Thymus (tissue), 11 donors: ENCODE data around the gene HOXA7. TPM values are rescaled to one million over a fixed set of nuclear protein-coding genes. Genes with fewer than 3 reads are reported as not detected.
A peak's percentile ranks its signal among the peaks of the same experiment; 100 is the strongest.

Experiments
- DNase-seq, 9 donors: peaks; one replicate each; pipeline ENCODE4 v3.0.0-alpha.2; 2013; ENCODE audit warnings: low spot score in 9 of 9, low read depth in 6 of 9, missing footprints in 1 of 9
- H3K27ac ChIP-seq, 2 donors: one replicate each; pipeline ENCODE4 v1.5.1; 2013; ENCODE audit warnings: control low read depth in 1 of 2, low read depth in 1 of 2, low read length in 1 of 2, mild to moderate bottlenecking in 1 of 2, moderate library complexity in 1 of 2
- H3K27me3 ChIP-seq, 2 donors: one replicate each; pipeline ENCODE4 v1.5.1; 2013; ENCODE audit warnings: low read length in 1 of 2; ENCODE audit not compliant: control insufficient read depth in 2 of 2, insufficient read depth in 1 of 2
- H3K36me3 ChIP-seq, 2 donors: one replicate each; pipeline ENCODE4 v1.5.1; 2013; ENCODE audit warnings: low read length in 1 of 2, mild to moderate bottlenecking in 1 of 2, moderate library complexity in 1 of 2; ENCODE audit not compliant: control insufficient read depth in 2 of 2, insufficient read depth in 2 of 2
- H3K4me1 ChIP-seq, 2 donors: one replicate each; pipeline ENCODE4 v1.5.1; 2013; ENCODE audit warnings: low read length in 2 of 2; ENCODE audit not compliant: control insufficient read depth in 2 of 2, insufficient read depth in 2 of 2
- H3K4me3 ChIP-seq, 2 donors: one replicate each; pipeline ENCODE4 v1.5.1; 2013; ENCODE audit warnings: low read length in 2 of 2, control low read depth in 1 of 2, mild to moderate bottlenecking in 1 of 2
- H3K9me3 ChIP-seq, 2 donors: one replicate each; pipeline ENCODE4 v1.5.1; 2013; ENCODE audit warnings: low read length in 1 of 2, mild to moderate bottlenecking in 1 of 2; ENCODE audit not compliant: control insufficient read depth in 2 of 2, insufficient read depth in 1 of 2
- WGBS: extraction: QIAGEN DNeasy Blood & Tissue Kit; methylation state at CpG from one replicate; pipeline ENCODE4 v1.1.7; 2013; 5-methylcytosine and 5-hydroxymethylcytosine counted together
- polyA plus RNA-seq: library from polyadenylated mRNA; stranded (reverse); fragments of 200-250 nt; gene quantifications from one replicate; pipeline ENCODE4 v1.2.3, GENCODE V29; 2013
- total RNA-seq: library from RNA; stranded (reverse); fragments of 120-200 nt; gene quantifications from one replicate; pipeline ENCODE4 v1.2.4, GENCODE V29; 2013
- donor health status: healthy.

Gene HOXA7
- total and polyA plus RNA-seq, 2 donors, result 0.41 to 0.57 TPM

DNA sequence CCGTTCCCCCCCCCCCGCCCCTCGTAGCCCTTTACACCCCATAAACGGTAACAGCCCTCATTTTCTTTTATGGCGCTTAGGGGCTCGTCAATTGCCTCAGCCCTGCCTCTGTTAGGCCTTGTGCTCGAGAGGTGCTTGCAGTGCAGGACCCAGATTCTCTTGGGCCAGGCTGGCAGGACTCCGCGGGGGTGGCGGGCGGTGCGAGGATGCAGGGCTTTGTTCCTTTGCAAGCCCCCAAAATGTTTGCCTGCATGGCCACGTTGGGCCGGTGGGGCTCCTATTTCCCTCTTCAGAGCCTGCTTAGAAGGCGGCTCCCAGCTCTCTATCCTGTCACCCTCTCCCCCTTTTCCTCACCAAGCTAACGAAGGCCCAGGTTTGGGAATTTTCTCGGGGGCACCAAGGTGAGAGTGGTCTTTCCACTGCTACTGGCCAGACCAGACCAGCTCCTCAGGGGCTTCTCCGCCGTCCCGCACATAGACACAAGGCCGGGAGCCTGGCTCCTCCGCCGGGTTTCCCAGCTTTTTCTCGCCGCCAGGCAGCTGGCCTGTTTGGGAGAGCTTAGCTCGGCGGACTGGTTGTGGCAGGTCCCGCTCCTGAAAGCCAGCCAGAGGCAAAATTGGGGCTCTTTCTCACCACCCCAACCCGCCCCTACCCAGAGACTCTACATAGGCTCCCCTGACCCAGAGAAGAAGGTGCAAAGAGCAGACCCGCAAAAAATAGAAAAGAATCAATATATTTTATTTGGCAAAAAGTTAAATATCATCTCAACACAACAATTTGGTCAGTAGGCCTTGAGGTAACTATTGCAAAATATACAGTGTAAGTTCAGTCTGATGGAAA, 5.5 kb upstream of the HOXA7 start:
- H3K27ac ChIP-seq, result no peak overlapping the region
- H3K27me3 ChIP-seq, result peaks cover 88 to 100% of the 10 kb centered on the region in 2 donors
- H3K36me3 ChIP-seq, result peaks cover 0 to 3% of the 10 kb centered on the region in 2 donors
- H3K4me3 ChIP-seq, result no peak overlapping the region
- WGBS, result 46% methylated on average over 30 of the region's 30 CpGs
- H3K4me1 ChIP-seq, result peaks cover 35 to 60% of the 10 kb centered on the region in 2 donors
- no peak for DNase-seq
- H3K9me3 ChIP-seq, result peaks cover 3 to 29% of the 10 kb centered on the region in 2 donors

DNA sequence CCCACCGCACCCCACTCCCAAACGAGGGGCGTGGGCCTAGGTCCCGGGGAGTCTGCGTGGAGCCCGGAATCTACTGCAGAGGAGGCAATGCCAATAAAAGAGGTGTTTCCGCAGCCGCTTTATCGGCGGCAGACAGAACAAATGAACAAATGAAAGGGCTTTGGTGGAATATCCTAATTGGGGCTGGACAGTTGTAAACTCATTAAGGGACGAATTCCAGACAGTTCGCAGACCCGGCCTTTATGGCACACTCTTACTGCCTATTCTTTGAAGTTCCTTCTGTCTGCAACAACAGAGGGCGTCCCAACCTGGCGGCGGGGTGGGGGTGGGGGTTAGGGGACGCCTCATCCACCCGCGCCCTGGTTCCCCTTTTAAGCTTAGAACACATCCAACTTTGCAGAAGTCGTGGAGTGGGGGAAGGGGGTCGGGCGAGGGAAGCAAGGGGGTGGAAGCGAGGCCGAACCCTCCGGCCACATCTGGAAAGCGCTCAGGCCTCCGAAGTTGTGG, 4.8 kb upstream of the HOXA7 start:
- Histone ChIP-seq H3K9me3 (peaks cover 3 to 24% of the 10 kb centered on the region in 2 donors), H3K4me3 (peak overlapping the region; percentile 56 to 73), H3K27ac (no peak overlapping the region), H3K4me1 (peaks cover 31 to 59% of the 10 kb centered on the region in 2 donors), H3K36me3 (peaks cover 0 to 3% of the 10 kb centered on the region in 2 donors), H3K27me3 (peaks cover 88 to 100% of the 10 kb centered on the region in 2 donors)
- DNase-seq, result no peak
- whole genome bisulfite sequencing, result 2% methylated on average over 27 of the region's 27 CpGs

DNA sequence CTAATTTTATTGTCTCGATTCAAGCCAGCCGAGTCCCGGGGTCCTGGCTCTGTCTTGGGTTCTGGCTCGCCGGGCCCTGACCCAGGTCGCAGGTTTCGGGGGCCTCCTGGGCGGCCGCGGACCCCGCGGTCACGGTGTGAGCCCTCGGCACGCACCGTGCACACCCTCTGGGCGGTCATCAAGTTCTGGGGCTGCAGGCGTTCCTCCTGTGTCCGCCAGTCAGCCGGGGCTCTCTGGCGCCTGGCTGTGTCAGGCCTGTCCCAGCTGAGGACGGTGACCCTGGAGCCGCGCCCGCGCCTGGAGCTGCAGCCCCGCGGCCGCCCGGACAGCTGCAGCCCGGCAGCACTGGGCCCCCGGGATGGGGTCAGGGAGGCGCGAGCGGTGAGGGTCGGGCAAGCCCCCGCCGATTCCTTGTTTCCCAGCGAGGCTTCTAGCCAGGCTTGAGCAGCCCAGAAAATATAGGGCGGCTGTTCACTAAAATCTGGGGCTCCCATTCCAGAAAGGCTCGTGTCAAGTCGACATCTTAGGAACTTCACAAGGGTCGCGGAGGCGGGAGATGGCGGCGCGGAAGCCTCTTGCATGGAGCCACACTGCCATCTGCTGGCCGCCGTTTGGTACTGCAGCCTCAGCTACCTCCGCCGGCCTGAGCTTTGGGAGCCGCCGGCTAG, 4.2 kb upstream of the HOXA7 start:
- under 1% methylated on average over 54 of the region's 54 CpGs for WGBS
- peak overlapping the region; percentile 56 to 73 for H3K4me3 ChIP-seq
- H3K27ac ChIP-seq, result no peak overlapping the region
- H3K9me3 ChIP-seq, result peaks cover 3 to 24% of the 10 kb centered on the region in 2 donors
- peak; percentile 63 to 91 (median 82) for DNase-seq
- H3K27me3 ChIP-seq, result peaks cover 88 to 100% of the 10 kb centered on the region in 2 donors
- H3K4me1 ChIP-seq, result peaks cover 27 to 59% of the 10 kb centered on the region in 2 donors
- peaks cover 0 to 3% of the 10 kb centered on the region in 2 donors for H3K36me3 ChIP-seq

DNA sequence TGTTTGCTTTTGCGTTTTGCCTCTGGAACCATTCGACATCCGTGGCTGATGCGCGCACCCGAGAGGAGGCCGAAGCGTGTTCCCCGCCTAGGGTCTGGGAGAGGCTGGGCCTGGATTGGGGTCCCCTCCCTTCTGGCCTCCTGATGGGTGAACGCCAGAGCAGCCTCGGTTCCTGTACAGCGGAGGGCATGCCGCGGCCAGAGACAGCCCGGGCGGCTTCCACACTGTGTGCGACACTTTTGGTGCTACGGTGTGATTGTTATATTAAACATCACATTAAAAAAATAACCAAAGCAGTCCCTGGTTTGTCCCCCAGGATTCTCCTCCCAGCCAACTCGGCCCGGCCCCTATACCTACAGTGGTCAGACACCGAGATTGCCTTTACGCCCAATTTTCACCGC, 3.7 kb upstream of the HOXA7 start:
- H3K4me1 ChIP-seq, result peaks cover 27 to 60% of the 10 kb centered on the region in 2 donors
- DNase-seq, result peak in 1 of 9 donors; percentile 53
- peak overlapping the region; percentile 56 to 73 for H3K4me3 ChIP-seq
- peaks cover 91 to 100% of the 10 kb centered on the region in 2 donors for H3K27me3 ChIP-seq
- WGBS, result 7% methylated on average over 23 of the region's 23 CpGs
- H3K9me3 ChIP-seq, result peaks cover 3 to 25% of the 10 kb centered on the region in 2 donors
- peaks cover 0 to 3% of the 10 kb centered on the region in 2 donors for H3K36me3 ChIP-seq
- H3K27ac ChIP-seq, result no peak overlapping the region

DNA sequence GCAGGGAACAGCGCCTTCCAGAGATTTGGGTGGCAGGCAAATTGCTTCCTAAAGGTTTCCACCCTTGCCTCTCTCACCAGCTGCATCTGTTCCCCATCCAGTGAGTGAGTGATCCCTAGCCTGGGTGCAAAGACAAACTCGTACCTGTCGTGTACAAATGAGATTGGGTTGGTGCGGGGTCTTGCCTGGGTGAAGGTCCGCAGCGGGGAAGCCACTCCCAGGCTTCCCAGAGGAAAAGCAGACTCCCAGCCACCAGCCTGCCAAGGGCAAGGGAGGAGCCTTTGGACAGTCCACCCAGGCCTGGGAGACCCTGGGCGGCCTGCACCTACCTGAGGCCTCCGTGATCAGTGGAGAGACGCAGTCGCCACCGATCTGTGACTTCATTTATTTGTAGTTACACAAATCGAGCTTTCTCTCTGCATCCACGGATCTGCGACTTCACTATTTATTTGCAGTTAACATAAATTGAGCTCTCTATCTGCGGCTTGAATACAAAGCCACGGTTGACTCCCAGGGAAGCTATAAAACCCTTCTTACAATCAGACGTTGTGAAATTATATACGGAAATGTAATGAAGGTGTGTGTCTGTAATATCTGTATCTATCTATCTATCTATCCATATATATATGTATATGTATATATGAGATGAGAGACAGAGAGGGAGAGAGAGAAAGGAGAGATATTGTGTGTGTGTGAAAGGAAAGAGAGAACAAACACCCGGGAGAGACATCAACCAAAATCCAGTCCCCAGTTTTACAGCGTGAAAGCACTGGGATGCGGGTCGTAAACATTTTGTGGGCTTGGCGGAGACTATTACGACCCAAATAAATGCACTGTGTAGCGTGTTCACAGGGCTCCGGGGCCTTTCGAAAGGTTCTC, 3.0 kb upstream of the HOXA7 start:
- 47% methylated on average over 27 of the region's 27 CpGs for WGBS
- Histone ChIP-seq H3K36me3 (peaks cover 0 to 3% of the 10 kb centered on the region in 2 donors), H3K4me1 (peaks cover 24 to 60% of the 10 kb centered on the region in 2 donors), H3K27ac (no peak overlapping the region), H3K4me3 (peak overlapping the region in 1 of 2 donors; percentile 73), H3K27me3 (peaks cover 90 to 100% of the 10 kb centered on the region in 2 donors), H3K9me3 (peaks cover 3 to 30% of the 10 kb centered on the region in 2 donors)
- no peak for DNase-seq

DNA sequence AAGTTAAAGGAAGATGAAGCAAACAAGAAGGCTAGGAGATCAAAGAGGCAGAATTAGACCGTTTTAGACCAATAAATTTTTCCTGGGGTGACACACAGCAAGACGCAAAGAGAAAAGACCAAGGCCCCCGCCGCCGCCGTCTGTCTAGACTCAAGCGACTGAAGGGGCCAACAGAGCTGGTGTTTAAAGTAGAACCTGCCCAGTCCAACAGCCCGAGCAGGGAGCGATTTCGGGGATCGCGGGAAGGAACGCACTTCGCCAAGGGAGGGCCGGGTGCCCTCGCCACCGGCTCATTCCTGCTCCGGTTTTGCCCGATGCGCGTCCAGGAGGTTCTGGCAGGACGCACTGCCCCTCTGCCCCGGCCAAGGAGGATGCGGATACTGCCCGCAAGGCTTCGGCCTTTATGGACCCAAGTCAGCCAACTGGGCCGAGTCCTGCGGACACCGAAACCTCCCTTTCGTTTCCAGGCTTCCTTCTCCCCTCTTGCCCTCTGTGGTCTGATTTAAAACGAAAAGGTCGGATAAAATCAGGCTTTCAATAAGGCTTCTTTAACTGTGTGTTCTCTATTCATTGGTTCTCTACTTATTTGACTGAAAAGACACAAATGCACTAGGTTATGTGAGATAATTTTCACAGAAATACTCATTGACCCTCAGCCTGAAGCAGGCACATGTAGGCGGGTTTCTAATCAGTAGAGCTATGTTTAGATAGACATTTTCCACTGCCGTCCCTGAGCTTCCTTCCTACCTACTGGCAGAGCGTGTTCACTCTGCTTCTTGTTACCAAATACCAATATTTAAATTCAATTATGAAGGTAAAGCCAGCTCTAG, 2.2 kb upstream of the HOXA7 start:
- Histone ChIP-seq H3K9me3 (peaks cover 3 to 25% of the 10 kb centered on the region in 2 donors), H3K36me3 (peaks cover 0 to 3% of the 10 kb centered on the region in 2 donors), H3K27ac (peak overlapping the region in 1 of 2 donors; percentile 8), H3K27me3 (peaks cover 93 to 100% of the 10 kb centered on the region in 2 donors), H3K4me3 (no peak overlapping the region), H3K4me1 (peaks cover 26 to 54% of the 10 kb centered on the region in 2 donors)
- WGBS, result 24% methylated on average over 35 of the region's 35 CpGs
- DNase-seq, result no peak

DNA sequence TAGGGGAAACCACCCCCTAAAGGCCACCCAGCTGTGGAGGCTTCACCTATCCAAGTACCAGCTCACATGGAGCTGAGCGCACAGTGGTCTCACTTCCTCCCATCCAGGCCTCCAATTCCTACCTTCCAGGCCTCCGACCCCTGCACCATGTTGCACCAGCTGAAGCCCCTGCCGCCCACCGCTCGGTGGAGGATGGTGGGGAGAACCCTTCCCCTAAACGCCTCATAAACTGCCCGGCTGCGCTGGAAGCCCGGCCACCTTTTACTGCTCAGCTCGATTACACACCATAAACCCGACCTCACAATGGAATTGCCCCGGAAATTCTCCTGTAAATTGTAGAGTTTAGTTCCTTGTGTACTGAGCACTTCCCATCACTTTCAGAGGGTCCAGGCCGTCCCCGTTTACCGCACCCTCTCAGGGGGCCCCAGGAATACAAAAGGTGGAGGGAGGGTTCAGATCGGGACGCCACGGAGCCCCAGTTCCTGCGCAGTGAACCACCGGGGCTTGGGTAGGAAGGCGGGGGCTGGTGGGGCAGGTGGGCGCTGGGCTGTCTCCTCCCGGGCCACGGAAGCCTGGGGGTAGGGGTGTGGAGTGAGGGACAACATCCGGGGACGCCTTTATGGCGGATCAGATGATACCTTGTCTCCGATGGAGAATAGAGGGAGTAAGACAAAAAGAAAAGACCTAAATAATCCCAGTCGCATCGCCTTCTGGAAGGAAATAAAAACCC, 1.4 kb upstream of the HOXA7 start:
- H3K9me3 ChIP-seq, result peaks cover 3 to 26% of the 10 kb centered on the region in 2 donors
- H3K4me1 ChIP-seq, result peaks cover 26 to 51% of the 10 kb centered on the region in 2 donors
- 6% methylated on average over 30 of the region's 30 CpGs for WGBS
- peaks cover 94 to 100% of the 10 kb centered on the region in 2 donors for H3K27me3 ChIP-seq
- no peak overlapping the region for H3K4me3 ChIP-seq
- DNase-seq, result peak in 1 of 9 donors; percentile 41
- H3K27ac ChIP-seq, result no peak overlapping the region
- H3K36me3 ChIP-seq, result no peaks in the 10 kb centered on the region
